ENCODE results near the gene SHMT2. TPM values are rescaled to one million over a fixed set of nuclear protein-coding genes. Genes with fewer than 3 reads are reported as not detected.

SHMT2 gene
- total RNA-seq, 4 donors from 2014 or later: 45.2 to 66.4 (median 55.0) TPM

GRCh38 chr12:57247041-57247440, 17.5 kb downstream of the SHMT2 start:
- no peak for TF ChIP-seq CTCF (IDR thresholded peaks at IDR 0.05)
- no peak for ATAC-seq (ENCODE audit: low FRiP score)

GRCh38 chr12:57248934-57249742, 19.6 kb downstream of the SHMT2 start:
- no peak for TF ChIP-seq CTCF (IDR thresholded peaks at IDR 0.05)
- DNase-seq (ENCODE audit: low spot score): no peak
- ATAC-seq (ENCODE audit: low FRiP score): no peak

More at GRCh38 chr12:57247041-57247440, 17.5 kb downstream of the SHMT2 start:
- no peak for DNase-seq (ENCODE audit: low spot score)

GRCh38 chr12:57250541-57250940, 21.0 kb downstream of the SHMT2 start:
- no peak for ATAC-seq (ENCODE audit: low FRiP score)

GRCh38 chr12:57250956-57251355, 21.4 kb downstream of the SHMT2 start, which contains the start of gene STAC3:
Gene STAC3, minus strand, starts transcription at chr12:57251187. Its CDS starts 1,551 bp downstream, at chr12:57249636.
- no peak for DNase-seq (ENCODE audit: low spot score)
- no peak for TF ChIP-seq CTCF (IDR thresholded peaks at IDR 0.05)
- no peak for ATAC-seq (ENCODE audit: low FRiP score)

More at GRCh38 chr12:57250541-57250940, 21.0 kb downstream of the SHMT2 start:
- no peak for TF ChIP-seq CTCF (IDR thresholded peaks at IDR 0.05)
- DNase-seq (ENCODE audit: low spot score): no peak

- ATAC-seq (ENCODE audit: low FRiP score) (no peak), DNase-seq (ENCODE audit: low spot score) (no peak)
- TF ChIP-seq CTCF (IDR thresholded peaks at IDR 0.05): no peak
Observed at GRCh38 chr12:57254506-57255280, 25.2 kb downstream of the SHMT2 start.

GRCh38 chr12:57255916-57256315, 26.4 kb downstream of the SHMT2 start:
- no peak for DNase-seq (ENCODE audit: low spot score)

More at GRCh38 chr12:57255916-57256315, 26.4 kb downstream of the SHMT2 start:
- no peak for ATAC-seq (ENCODE audit: low FRiP score)
- no peak for TF ChIP-seq CTCF (IDR thresholded peaks at IDR 0.05)
